Muscle layer of duodenum (tissue), 2 donors: ENCODE results near the gene RRN3.
"Not testable (repeated sequence)": the region's sequence is repeated elsewhere in the genome, so short reads cannot be mapped to it uniquely, and the experiment has no call there.

Experiments used
- H3K27ac ChIP-seq: one replicate; pipeline ENCODE4 v1.7.0; 2013; ENCODE audit warnings: mild to moderate bottlenecking, low read length
- H3K27me3 ChIP-seq: one replicate; pipeline ENCODE4 v1.7.0; 2013; ENCODE audit warnings: low read depth, mild to moderate bottlenecking, control low read depth, low read length
- H3K36me3 ChIP-seq, 2 donors: one replicate each; pipeline ENCODE4 v1.7.0; 2013; ENCODE audit warnings: low read length in 2 of 2, control low read depth in 1 of 2, mild to moderate bottlenecking in 1 of 2; ENCODE audit not compliant: insufficient read depth in 2 of 2, control insufficient read depth in 1 of 2
- H3K4me1 ChIP-seq, 2 donors: one replicate each; pipeline ENCODE4 v1.7.0; 2013; ENCODE audit warnings: low read length in 2 of 2, mild to moderate bottlenecking in 2 of 2, control low read depth in 1 of 2, moderate library complexity in 1 of 2; ENCODE audit not compliant: insufficient read depth in 2 of 2, control insufficient read depth in 1 of 2
- H3K4me3 ChIP-seq, 2 donors: one replicate each; pipeline ENCODE4 v1.7.0; 2013; ENCODE audit warnings: low read length in 2 of 2, low read depth in 1 of 2, mild to moderate bottlenecking in 1 of 2
- H3K9me3 ChIP-seq, 2 donors: one replicate each; pipeline ENCODE4 v1.7.0; 2013; ENCODE audit warnings: low read length in 2 of 2, control low read depth in 1 of 2, mild to moderate bottlenecking in 1 of 2; ENCODE audit not compliant: control insufficient read depth in 1 of 2
- donor health status: healthy.

Gene RRN3

GRCh38 chr16:15082788-15083187, 11.3 kb downstream of the RRN3 start:
- H3K27me3 ChIP-seq, H3K4me3 ChIP-seq, H3K27ac ChIP-seq, H3K4me1 ChIP-seq, H3K9me3 ChIP-seq: not testable (repeated sequence)
- peaks cover 5 to 16% of the 10 kb centered on the region in 2 donors for H3K36me3 ChIP-seq

- not testable (repeated sequence) for H3K4me1 ChIP-seq, H3K27ac ChIP-seq, H3K4me3 ChIP-seq, H3K27me3 ChIP-seq, H3K9me3 ChIP-seq
- peaks cover 5 to 22% of the 10 kb centered on the region in 2 donors for H3K36me3 ChIP-seq
Measured at GRCh38 chr16:15080883-15081282, 13.2 kb downstream of the RRN3 start.

GRCh38 chr16:15076161-15076560, 17.9 kb downstream of the RRN3 start:
- H3K27me3 ChIP-seq, H3K4me1 ChIP-seq, H3K27ac ChIP-seq, H3K9me3 ChIP-seq, H3K4me3 ChIP-seq: not testable (repeated sequence)
- H3K36me3 ChIP-seq, result peaks cover 19 to 39% of the 10 kb centered on the region in 2 donors

DNA sequence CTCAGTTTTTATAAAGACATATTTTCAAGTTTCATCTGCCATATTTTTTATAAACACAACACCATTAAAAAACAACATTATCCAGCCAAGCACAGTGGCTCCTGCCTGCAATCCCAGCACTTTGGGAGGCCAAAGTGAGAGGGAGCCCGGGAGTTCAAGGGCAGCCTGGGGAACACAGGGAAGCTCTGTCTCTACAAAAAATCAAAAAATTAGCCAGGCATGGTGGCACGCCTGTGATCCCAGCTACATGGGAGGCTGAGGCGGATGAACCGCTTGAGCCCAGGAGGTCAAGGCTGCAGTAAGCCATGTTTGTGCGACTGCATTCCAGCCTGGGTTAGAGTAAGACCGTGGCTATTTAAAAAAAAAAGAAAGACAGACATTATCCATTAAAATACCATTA, 21.0 kb downstream of the RRN3 start:
- H3K27me3 ChIP-seq, result no peaks in the 10 kb centered on the region
- peaks cover 23 to 47% of the 10 kb centered on the region in 2 donors for H3K36me3 ChIP-seq
- no peaks in the 10 kb centered on the region for H3K9me3 ChIP-seq
- no peak overlapping the region for H3K27ac ChIP-seq
- H3K4me3 ChIP-seq, result no peak overlapping the region
- H3K4me1 ChIP-seq, result no peaks in the 10 kb centered on the region

DNA sequence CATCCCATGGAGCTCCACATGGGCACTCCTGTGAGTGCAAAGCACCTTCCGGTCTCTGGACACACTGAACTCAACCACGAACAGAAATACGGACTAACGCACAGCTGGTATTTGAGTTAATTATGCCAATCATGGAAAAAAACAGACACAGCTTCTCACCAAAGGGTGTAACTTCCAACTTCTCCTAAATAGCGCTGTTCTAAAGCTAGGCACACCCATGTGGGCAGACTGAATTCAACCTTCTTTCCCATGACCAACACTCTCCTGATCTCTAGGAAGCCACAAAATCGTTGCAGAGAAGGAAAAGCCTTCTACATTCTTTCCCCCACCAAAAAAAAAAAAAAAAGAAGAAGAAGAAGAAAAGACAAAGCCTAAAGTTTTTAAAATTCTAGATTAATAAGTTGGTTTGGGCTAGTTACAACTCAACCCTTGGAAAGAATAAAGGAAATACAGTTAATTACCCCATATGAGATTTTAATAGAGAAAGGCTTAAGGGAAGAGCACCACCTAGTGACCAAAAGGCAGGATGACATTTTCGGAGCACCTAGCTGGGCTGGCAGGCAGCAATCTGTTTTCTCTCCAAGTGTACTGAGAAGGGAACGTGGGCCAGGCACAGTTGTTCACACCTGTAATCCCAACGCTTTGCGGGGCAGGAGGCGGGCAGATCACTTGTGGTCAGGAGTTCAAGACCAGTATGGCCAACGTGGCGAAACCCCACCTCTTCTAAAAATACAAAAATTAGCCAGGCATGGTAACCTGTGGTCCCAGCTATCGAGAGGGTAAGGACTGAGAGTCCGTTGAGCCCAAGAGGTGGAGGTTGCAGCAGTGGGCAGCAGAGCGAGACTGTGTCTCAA, 21.9 kb downstream of the RRN3 start:
- H3K4me1 ChIP-seq, H3K27me3 ChIP-seq, H3K4me3 ChIP-seq, H3K27ac ChIP-seq, H3K9me3 ChIP-seq: not testable (repeated sequence)
- peaks cover 23 to 47% of the 10 kb centered on the region in 2 donors for H3K36me3 ChIP-seq

DNA sequence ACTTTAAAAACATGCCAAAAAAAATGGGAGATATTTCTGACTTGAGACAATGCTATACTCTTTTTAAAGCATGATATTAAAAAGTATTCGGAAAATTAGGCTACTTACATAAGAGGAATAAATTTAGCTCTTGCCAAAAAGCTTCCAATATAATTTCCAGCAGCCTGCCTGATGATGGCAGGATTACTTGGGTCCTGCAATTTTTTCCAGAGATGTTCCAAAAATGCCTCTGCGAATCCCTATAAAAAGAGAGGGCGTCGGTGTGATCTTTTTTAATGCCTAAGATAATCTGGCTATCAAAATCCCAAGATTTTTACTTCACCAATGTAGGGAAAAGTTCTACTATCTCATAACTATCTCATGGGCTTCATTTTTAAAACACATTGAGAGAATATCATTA, 23.1 kb downstream of the RRN3 start:
- H3K4me3 ChIP-seq, H3K4me1 ChIP-seq, H3K27me3 ChIP-seq, H3K9me3 ChIP-seq, H3K27ac ChIP-seq: not testable (repeated sequence)
- H3K36me3 ChIP-seq, result peaks cover 23 to 42% of the 10 kb centered on the region in 2 donors

DNA sequence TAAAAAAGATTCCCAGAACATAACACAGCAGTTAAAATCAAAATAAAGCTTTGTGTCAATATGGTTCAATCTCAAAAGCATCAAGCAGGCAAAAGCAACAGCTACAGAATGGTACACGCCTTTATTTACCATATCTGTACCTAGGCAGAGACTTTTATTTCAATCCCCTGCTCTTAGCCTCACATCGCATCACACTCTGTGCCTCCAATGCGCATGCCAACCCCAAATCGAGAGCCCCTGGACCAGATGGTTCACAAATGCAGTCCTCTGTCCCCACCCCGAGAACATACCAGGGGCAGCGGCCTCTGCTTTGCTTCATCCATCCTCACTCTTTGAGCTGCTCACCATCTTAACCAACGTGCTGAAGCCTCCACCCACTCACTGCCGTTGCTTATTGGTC, 27.4 kb downstream of the RRN3 start:
- peaks cover 10 to 19% of the 10 kb centered on the region in 2 donors for H3K36me3 ChIP-seq
- not testable (repeated sequence) for H3K27me3 ChIP-seq, H3K27ac ChIP-seq, H3K4me3 ChIP-seq, H3K9me3 ChIP-seq, H3K4me1 ChIP-seq

DNA sequence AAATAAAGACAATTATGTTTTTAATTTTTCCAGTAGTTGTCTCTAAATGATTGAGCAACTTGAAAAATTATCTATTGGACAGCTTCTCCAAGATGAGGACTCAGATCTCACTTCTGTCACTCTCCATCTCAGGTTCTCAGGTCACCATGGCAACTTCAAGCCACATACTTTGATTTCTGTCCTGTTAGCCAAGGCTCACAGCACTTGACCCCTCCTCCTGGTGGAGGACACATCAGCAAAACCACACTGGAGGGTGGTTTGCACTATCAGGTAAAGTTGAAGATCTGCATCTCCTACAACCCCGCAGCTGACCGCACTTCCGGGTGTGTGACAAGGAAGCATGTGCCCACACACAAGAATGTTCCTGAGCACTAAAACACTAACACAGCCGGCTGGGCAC, 28.1 kb downstream of the RRN3 start:
- H3K27me3 ChIP-seq, H3K9me3 ChIP-seq, H3K4me1 ChIP-seq, H3K4me3 ChIP-seq, H3K27ac ChIP-seq: not testable (repeated sequence)
- peaks cover 17 to 27% of the 10 kb centered on the region in 2 donors for H3K36me3 ChIP-seq

DNA sequence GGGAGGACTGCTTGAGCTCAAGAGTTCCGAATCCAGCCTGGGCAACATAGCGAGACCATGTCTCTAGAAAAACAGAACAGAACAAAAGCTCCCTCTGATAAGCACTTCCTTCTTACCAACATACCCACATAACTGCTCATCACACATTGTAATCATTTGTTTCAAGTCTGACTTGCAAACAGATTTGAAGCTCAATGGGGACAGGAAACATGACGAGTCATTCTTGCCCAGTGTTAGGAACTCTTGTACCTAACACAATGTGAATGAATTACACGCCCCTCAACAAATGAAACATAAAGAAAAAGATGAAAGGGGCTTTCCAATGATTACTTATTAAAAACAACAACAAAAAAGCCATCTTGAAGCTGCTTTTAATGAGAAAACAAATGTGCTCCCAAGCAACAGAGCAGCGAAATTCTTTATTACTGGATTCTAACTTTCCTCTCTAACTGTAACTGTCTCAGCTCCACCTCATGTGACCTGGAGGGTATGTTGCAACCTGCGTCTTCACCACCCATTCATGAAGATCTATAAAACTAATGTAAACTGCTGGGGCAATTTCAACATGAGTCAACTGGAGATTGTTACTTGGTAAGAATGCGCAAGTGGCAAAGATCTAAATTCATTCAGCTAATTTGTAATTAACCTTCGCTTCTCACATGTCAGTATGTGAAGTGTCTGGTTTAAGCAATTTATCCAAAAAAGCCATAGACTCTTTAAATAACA, 31.8 kb downstream of the RRN3 start:
- not testable (repeated sequence) for H3K4me3 ChIP-seq, H3K4me1 ChIP-seq, H3K27ac ChIP-seq, H3K9me3 ChIP-seq, H3K27me3 ChIP-seq
- peaks cover 31 to 37% of the 10 kb centered on the region in 2 donors for H3K36me3 ChIP-seq

GRCh38 chr16:15059324-15059723, 34.7 kb downstream of the RRN3 start:
- Histone ChIP-seq H3K27me3 (no peaks in the 10 kb centered on the region), H3K9me3 (no peaks in the 10 kb centered on the region), H3K4me3 (no peak overlapping the region), H3K27ac (no peak overlapping the region), H3K4me1 (peaks cover 0 to 17% of the 10 kb centered on the region in 2 donors), H3K36me3 (peaks cover 31 to 33% of the 10 kb centered on the region in 2 donors)

- Histone ChIP-seq H3K27ac (no peak overlapping the region), H3K27me3 (no peaks in the 10 kb centered on the region), H3K4me3 (no peak overlapping the region), H3K9me3 (no peaks in the 10 kb centered on the region), H3K36me3 (peaks cover 31 to 33% of the 10 kb centered on the region in 2 donors), H3K4me1 (peaks cover 0 to 18% of the 10 kb centered on the region in 2 donors)
Measured at GRCh38 chr16:15057681-15058417, 36.2 kb downstream of the RRN3 start.
